WTC11 (cell line): ENCODE results near the gene PIAS2.

Experiments
- ATF1 ChIP-seq: sonication (generic); formaldehyde crosslinking; IDR thresholded peaks from 2 replicates; pipeline ENCODE4 v1.8.1; 2023; ENCODE audit warnings: mild to moderate bottlenecking, moderate library complexity, missing genetic modification reagents
- CBFB ChIP-seq: sonication (generic); formaldehyde crosslinking; IDR thresholded peaks from 2 replicates; pipeline ENCODE4 v1.8.1; 2022; ENCODE audit warnings: mild to moderate bottlenecking, low read depth, missing genetic modification reagents
- CTCF ChIP-seq: fragments of 200-600 bp; IDR thresholded peaks from 2 replicates; pipeline ENCODE4 v1.8.0; 2022; ENCODE audit warnings: antibody characterized with exemption
- E2F1 ChIP-seq: sonication (generic); formaldehyde crosslinking; IDR thresholded peaks from 2 replicates; pipeline ENCODE4 v1.8.0; 2022; ENCODE audit warnings: mild to moderate bottlenecking, missing genetic modification reagents
- NFYB ChIP-seq: sonication (generic); formaldehyde crosslinking; conservative IDR thresholded peaks from 2 replicates; pipeline ENCODE4 v1.8.0; 2022; ENCODE audit warnings: low read depth, missing genetic modification reagents
- NR3C1 ChIP-seq: sonication (generic); formaldehyde crosslinking; conservative IDR thresholded peaks from 2 replicates; pipeline ENCODE4 v1.8.1; 2023; ENCODE audit warnings: low read depth, mild to moderate bottlenecking, missing genetic modification reagents
- SMAD3 ChIP-seq: sonication (generic); formaldehyde crosslinking; IDR thresholded peaks from 2 replicates; pipeline ENCODE4 v1.8.0; 2022; ENCODE audit warnings: missing genetic modification reagents, mild to moderate bottlenecking, borderline replicate concordance
- SP1 ChIP-seq: sonication (generic); formaldehyde crosslinking; conservative IDR thresholded peaks from 2 replicates; pipeline ENCODE4 v1.8.1; 2022; ENCODE audit warnings: missing genetic modification reagents
- TEAD4 ChIP-seq: sonication (generic); formaldehyde crosslinking; IDR thresholded peaks from 2 replicates; pipeline ENCODE4 v1.8.0; 2022; ENCODE audit warnings: mild to moderate bottlenecking, missing genetic modification reagents
- ZBTB21 ChIP-seq: sonication (generic); formaldehyde crosslinking; IDR thresholded peaks from 2 replicates; pipeline ENCODE4 v1.8.1; 2023; ENCODE audit warnings: mild to moderate bottlenecking, missing genetic modification reagents, borderline replicate concordance

GRCh38 chr18:46831434-46831833 is 85.9 kb downstream of the PIAS2 start:
- no peak for TF ChIP-seq CTCF
- no peak for TF ChIP-seq CBFB
- TF ChIP-seq SMAD3 (CRISPR knock-in tag), result no peak
- TF ChIP-seq NR3C1 (CRISPR knock-in tag), result no peak
- TF ChIP-seq SP1 (CRISPR knock-in tag), result no peak
- no peak for TF ChIP-seq NFYB (CRISPR knock-in tag)
- TF ChIP-seq TEAD4 (CRISPR knock-in tag), result no peak
- TF ChIP-seq ATF1 (CRISPR knock-in tag), result no peak
- no peak for TF ChIP-seq ZBTB21
- TF ChIP-seq E2F1 (CRISPR knock-in tag), result no peak
